ENCODE measurements around the gene ANKRD23. TPM values are rescaled to one million over a fixed set of nuclear protein-coding genes. Genes with fewer than 3 reads are reported as not detected.

Gene ANKRD23
- total and polyA plus RNA-seq, 2 of the 8 experiments (the other 6 are each of a cell fraction or from before 2014, with no cell fraction given): 3.4 to 3.5 TPM

DNA sequence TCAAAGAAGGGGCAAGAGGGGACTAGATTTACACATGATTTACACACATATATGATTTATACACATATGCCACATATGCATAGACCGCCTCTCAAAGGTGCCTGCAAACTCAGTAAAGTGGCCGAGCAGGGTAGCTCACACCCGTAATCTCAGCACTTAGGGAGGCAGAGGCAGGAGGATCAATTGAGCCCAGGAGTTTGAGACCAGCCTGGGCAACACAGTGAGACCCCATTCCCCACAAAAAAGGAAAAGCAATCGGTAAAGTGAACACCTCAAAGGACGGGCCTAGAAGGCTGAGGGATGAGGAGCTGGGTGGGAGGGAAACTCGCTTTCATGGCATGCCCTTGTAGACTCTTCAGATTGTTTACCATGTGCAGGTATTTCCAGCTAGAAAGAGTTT is 8.8 kb upstream of the ANKRD23 start:
- peaks cover 2 to 37% (median 17%) of the 10 kb centered on the region in 4 experiments; a peak in 5 of 8 replicates for H3K36me3 ChIP-seq (ENCODE audit: control insufficient read depth in 2 of 4, insufficient read depth in 4 of 4, low read length in 3 of 4)
- no peak overlapping the region for H2BK15ac ChIP-seq (ENCODE audit: low read length)
- 94% methylated on average over 6 of the region's 6 CpGs; no CpG with 5 or more reads in 1 of the 2 experiments for WGBS, 2 experiments (ENCODE audit: extremely low coverage in 1 of 2, insufficient coverage in 1 of 2, insufficient read length in 1 of 2, insufficient replicate concordance in 2 of 2, low coverage in 1 of 2, low lambda C conversion rate in 2 of 2, missing lambda C conversion rate in 1 of 2)
- H2BK20ac ChIP-seq (ENCODE audit: low read length): no peak overlapping the region
- no peaks in the 10 kb centered on the region for H3K9me3 ChIP-seq (ENCODE audit: insufficient read depth in 2 of 2, low read depth in 1 of 2, low read length in 1 of 2)
- no peak overlapping the region for H2BK5ac ChIP-seq (ENCODE audit: low read depth, low read length)
- no peak overlapping the region for H3K4ac ChIP-seq (replicated peaks; ENCODE audit: insufficient read length, low read depth, low read length)
- H3K27me3 ChIP-seq (replicated peaks in 1 of 4; ENCODE audit: control insufficient read depth in 3 of 4, extremely low read depth in 1 of 4, insufficient read depth in 3 of 4, low read length in 3 of 4): no peaks in the 10 kb centered on the region
- H3K79me2 ChIP-seq (ENCODE audit: control insufficient read depth in 1 of 2, insufficient read depth in 2 of 2, low read length in 2 of 2): peaks cover 0 to 17% of the 10 kb centered on the region in 2 experiments; a peak in 3 of 4 replicates
- no peak overlapping the region for H3K56ac ChIP-seq (replicated peaks; ENCODE audit: insufficient read length, low read depth, low read length)
- CTCF ChIA-PET (ENCODE audit: partially characterized antibody): interaction anchor here (1.9 kb wide), 1 partner anchor 99 kb away, joined by 7 read pairs; no protein-coding TSS in a partner anchor
- H2BK120ac ChIP-seq (replicated peaks; ENCODE audit: low read depth, low read length): no peak overlapping the region
- no peak overlapping the region for H3K4me3 ChIP-seq (ENCODE audit: extremely low read depth in 1 of 4, insufficient read depth in 2 of 4, low read depth in 3 of 4, low read length in 4 of 4)
- H2AK5ac ChIP-seq (ENCODE audit: low read depth, low read length): no peak overlapping the region
- no peak overlapping the region for H2AFZ ChIP-seq (ENCODE audit: low read length)
- no peak for DNase-seq (ENCODE audit: low read depth in 1 of 2, low spot score in 2 of 2)
- no peak overlapping the region for H4K91ac ChIP-seq (replicated peaks; ENCODE audit: insufficient read length, low read length)
- no peak overlapping the region for H4K8ac ChIP-seq (ENCODE audit: extremely low read depth, insufficient read depth, low read length)
- peaks cover 4 to 7% of the 10 kb centered on the region in 2 experiments for H4K20me1 ChIP-seq (replicated peaks in 1 of 2; ENCODE audit: control insufficient read depth in 1 of 2, insufficient read depth in 2 of 2, low read length in 2 of 2)
- H3K23me2 ChIP-seq (ENCODE audit: low read depth, low read length): peaks cover 5% of the 10 kb centered on the region; the same call in 1 of the 2 replicates
- H3K23ac ChIP-seq (ENCODE audit: insufficient read length): no peak overlapping the region
- H3K4me1 ChIP-seq (replicated peaks in 1 of 4; ENCODE audit: control insufficient read depth in 3 of 4, insufficient read depth in 4 of 4, low read length in 3 of 4): peaks cover 0 to 6% (median 3%) of the 10 kb centered on the region in 4 experiments; a peak in 3 of 7 replicates
- FAIRE-seq: no peak
- peaks cover 7% of the 10 kb centered on the region; the same call in 1 of the 2 replicates for H3K79me1 ChIP-seq (ENCODE audit: low read depth, low read length)
- H3K27ac ChIP-seq (ENCODE audit: low read depth, low read length): no peak overlapping the region
- no peak overlapping the region for H4K5ac ChIP-seq (ENCODE audit: insufficient read length, low read depth, low read length)
- no peak overlapping the region for H3K18ac ChIP-seq (ENCODE audit: extremely low read depth, low read length)
- H2BK12ac ChIP-seq (ENCODE audit: low read depth, low read length): no peak overlapping the region
- no peak overlapping the region for H3K14ac ChIP-seq (ENCODE audit: insufficient read length)
- no peak overlapping the region for H3K9ac ChIP-seq (replicated peaks in 1 of 4; ENCODE audit: extremely low read depth in 1 of 4, low read depth in 3 of 4, low read length in 3 of 4)
- POLR2A ChIA-PET (ENCODE audit: partially characterized antibody): interaction anchor here (1.0 to 1.5 kb wide), 2 partner anchors 9 to 13 kb away, joined by 4 read pairs; partner anchors contain the start of gene ANKRD23
- H3K4me2 ChIP-seq (ENCODE audit: insufficient read depth in 1 of 2, low read depth in 2 of 2, low read length in 2 of 2): no peak overlapping the region
- TF ChIP-seq SIX5 (IDR thresholded peaks at IDR 0.05; ENCODE audit: low read depth, low read length): no peak
- TF ChIP-seq EP300 (IDR thresholded peaks at IDR 0.05; ENCODE audit: borderline replicate concordance in 1 of 2, low read depth in 2 of 2, low read length in 2 of 2): no peak
- no peak for TF ChIP-seq MAX (IDR thresholded peaks at IDR 0.05)
- TF ChIP-seq, protein P1, sequence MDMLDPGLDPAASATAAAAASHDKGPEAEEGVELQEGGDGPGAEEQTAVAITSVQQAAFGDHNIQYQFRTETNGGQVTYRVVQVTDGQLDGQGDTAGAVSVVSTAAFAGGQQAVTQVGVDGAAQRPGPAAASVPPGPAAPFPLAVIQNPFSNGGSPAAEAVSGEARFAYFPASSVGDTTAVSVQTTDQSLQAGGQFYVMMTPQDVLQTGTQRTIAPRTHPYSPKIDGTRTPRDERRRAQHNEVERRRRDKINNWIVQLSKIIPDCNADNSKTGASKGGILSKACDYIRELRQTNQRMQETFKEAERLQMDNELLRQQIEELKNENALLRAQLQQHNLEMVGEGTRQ (IDR thresholded peaks at IDR 0.05; ENCODE audit: low read length): no peak
- no peak for TF ChIP-seq KDM1A (IDR thresholded peaks at IDR 0.05; ENCODE audit: borderline replicate concordance, low read length)
- no peak for TF ChIP-seq POLR2AphosphoS5 (IDR thresholded peaks at IDR 0.05; ENCODE audit: low read depth, low read length)
- TF ChIP-seq, protein P2, sequence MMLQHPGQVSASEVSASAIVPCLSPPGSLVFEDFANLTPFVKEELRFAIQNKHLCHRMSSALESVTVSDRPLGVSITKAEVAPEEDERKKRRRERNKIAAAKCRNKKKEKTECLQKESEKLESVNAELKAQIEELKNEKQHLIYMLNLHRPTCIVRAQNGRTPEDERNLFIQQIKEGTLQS (IDR thresholded peaks at IDR 0.05; ENCODE audit: insufficient read depth, low read depth, low read length): no peak
- no peak for TF ChIP-seq NANOG (IDR thresholded peaks at IDR 0.05; ENCODE audit: insufficient read depth, low read depth, low read length, poor library complexity, severe bottlenecking)
- TF ChIP-seq, protein P3, sequence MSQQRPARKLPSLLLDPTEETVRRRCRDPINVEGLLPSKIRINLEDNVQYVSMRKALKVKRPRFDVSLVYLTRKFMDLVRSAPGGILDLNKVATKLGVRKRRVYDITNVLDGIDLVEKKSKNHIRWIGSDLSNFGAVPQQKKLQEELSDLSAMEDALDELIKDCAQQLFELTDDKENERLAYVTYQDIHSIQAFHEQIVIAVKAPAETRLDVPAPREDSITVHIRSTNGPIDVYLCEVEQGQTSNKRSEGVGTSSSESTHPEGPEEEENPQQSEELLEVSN (IDR thresholded peaks at IDR 0.05): no peak
- no peak for TF ChIP-seq RFX5 (IDR thresholded peaks at IDR 0.05; ENCODE audit: borderline replicate concordance, low read depth, low read length)
- no peak for TF ChIP-seq SIRT6 (IDR thresholded peaks at IDR 0.05; ENCODE audit: low read length)

Measured in H1 (cell line).